Measurements from ENCODE around the gene NTSR2. TPM values are rescaled to one million over a fixed set of nuclear protein-coding genes. Genes with fewer than 3 reads are reported as not detected.

The NTSR2 gene
- total RNA-seq, 1 donor from 2014 or later, result not detected

DNA sequence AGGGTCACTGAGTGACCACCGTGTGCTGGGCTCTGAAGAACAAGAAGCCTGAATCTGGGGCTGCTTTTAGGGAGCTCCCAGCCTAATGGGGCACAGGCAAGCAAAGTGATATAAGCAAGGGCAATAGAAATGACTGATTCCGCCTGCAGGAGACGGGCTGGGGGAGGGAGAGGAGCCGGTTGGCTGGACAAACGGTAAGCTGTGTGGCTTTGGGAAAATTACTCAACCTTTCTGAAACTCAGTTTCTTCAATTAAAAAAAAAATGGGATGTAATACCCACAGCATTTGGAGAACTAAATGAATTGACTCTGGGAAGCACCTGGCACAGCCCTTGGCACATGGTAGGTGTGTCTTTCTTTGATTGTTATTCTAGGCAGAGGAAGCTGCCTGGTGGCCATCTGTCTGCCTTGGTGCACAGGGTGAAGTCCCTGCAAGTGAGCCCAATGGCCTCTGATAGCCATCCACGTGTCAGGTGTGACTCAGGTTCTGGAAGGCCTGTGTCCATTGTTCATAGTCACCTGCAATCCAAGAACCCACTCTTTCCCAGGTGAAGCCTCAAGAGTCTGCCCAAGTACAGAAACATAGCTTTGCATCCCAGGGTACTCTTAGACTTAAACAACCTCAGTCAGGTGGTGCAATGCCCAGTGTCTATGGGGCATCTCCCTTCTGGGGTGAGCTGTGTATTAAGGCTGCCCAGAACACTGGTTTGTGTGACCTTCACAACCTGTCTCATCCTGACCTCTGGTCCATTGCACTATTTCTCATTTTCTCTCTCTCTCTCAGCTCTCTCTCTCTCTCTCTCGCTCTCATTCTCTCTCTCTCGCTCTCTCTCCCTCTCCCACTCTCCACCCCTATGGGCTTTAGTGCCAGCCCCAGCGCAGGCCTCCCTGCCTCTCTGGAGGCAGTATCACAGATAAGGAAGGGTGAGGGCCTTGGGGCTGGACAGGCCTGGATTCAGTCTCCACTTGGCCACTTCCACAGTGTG lies 30.0 kb upstream of the NTSR2 start:
- no peaks in the 10 kb centered on the region for H3K36me3 ChIP-seq
- intact Hi-C loops (cut with micrococcal nuclease), result loop anchor here (10.0 kb wide), 1 partner anchor 45 kb away; the partner anchor contains the start of gene LPIN1
- DNase-seq, result no peak
- no peaks in the 10 kb centered on the region for H3K27me3 ChIP-seq (ENCODE audit: low read depth)
- peaks cover 28% of the 10 kb centered on the region for H3K4me1 ChIP-seq
- H3K4me3 ChIP-seq, result no peak overlapping the region
- no peaks in the 10 kb centered on the region for H3K9me3 ChIP-seq (replicated peaks)
- no peak overlapping the region for H3K27ac ChIP-seq (replicated peaks)
- TF ChIP-seq CTCF (IDR thresholded peaks at IDR 0.05; ENCODE audit: borderline replicate concordance), result no peak

GRCh38 chr2:11698009-11698922 lies 28.3 kb upstream of the NTSR2 start:
- Histone ChIP-seq H3K4me1 (peaks cover 30% of the 10 kb centered on the region), H3K9me3 (replicated peaks) (no peaks in the 10 kb centered on the region), H3K27ac (replicated peaks) (peak overlapping the region; percentile 76), H3K4me3 (peak overlapping the region; percentile 21), H3K27me3 (ENCODE audit: low read depth) (no peaks in the 10 kb centered on the region), H3K36me3 (no peaks in the 10 kb centered on the region)
- peak; percentile 45 for TF ChIP-seq CTCF (IDR thresholded peaks at IDR 0.05; ENCODE audit: borderline replicate concordance)
- intact Hi-C loops (cut with micrococcal nuclease), result loop anchor here (10.0 kb wide), 1 partner anchor 47 kb away; the partner anchor contains the start of gene LPIN1
- peak; percentile 73 for DNase-seq

DNA sequence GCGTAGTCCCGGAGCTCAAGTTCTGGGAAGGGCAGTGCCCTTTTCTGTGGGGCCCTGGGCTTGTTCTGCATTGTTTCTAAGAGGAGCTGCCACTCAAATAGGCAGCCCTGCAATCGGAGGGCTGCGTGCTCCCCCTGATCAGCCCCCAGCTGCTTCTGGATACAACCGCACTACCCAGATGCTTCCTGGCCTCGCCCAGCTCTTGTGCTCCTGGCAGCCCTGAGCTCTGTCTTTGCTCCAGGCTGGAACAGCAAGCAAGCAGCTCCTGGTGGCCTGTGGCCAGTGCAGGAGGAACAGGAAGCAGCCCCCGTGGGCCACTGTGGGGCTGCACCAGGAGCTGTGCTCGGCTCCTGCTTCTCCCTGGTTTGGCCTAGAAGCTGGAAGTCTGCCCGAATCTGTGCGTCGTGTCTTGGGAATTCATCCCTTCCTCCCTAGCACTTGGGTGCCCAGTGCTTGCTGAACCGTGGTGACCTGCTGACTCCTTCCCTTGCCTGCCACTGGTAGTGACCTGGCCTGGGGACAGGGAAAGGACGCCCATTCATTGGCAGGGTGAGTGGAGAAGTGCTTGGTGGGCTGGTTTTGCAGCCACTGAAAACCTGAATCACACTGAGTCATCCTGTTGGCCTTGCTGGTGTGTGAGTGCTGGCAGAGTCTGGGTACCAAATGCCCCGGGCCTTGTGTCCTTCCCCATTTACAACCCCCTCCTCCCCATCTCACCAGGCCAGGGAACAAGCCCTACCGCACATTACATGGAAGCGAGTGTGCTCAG lies 27.3 kb upstream of the NTSR2 start:
- peaks cover 35% of the 10 kb centered on the region for H3K4me1 ChIP-seq
- no peak for TF ChIP-seq CTCF (IDR thresholded peaks at IDR 0.05; ENCODE audit: borderline replicate concordance)
- H3K4me3 ChIP-seq, result no peak overlapping the region
- peak; percentile 44 for DNase-seq
- H3K36me3 ChIP-seq, result no peaks in the 10 kb centered on the region
- H3K27me3 ChIP-seq (ENCODE audit: low read depth), result no peaks in the 10 kb centered on the region
- no peaks in the 10 kb centered on the region for H3K9me3 ChIP-seq (replicated peaks)
- peak overlapping the region; percentile 76 for H3K27ac ChIP-seq (replicated peaks)
- intact Hi-C loops (cut with micrococcal nuclease), result loop anchor here (10.0 kb wide), 1 partner anchor 48 kb away; the partner anchor contains the start of gene LPIN1

- DNase-seq, result no peak
- no peaks in the 10 kb centered on the region for H3K9me3 ChIP-seq (replicated peaks)
- H3K27ac ChIP-seq (replicated peaks), result peak overlapping the region; percentile 76
- H3K4me1 ChIP-seq, result peaks cover 35% of the 10 kb centered on the region
- no peaks in the 10 kb centered on the region for H3K36me3 ChIP-seq
- intact Hi-C loops (cut with micrococcal nuclease), result loop anchor here (10.0 kb wide), 1 partner anchor 48 kb away; the partner anchor contains the start of gene LPIN1
- no peak for TF ChIP-seq CTCF (IDR thresholded peaks at IDR 0.05; ENCODE audit: borderline replicate concordance)
- no peak overlapping the region for H3K4me3 ChIP-seq
- H3K27me3 ChIP-seq (ENCODE audit: low read depth), result no peaks in the 10 kb centered on the region
These were observed 26.7 kb upstream of the NTSR2 start for GRCh38 chr2:11696736-11697102.
